ENCODE data around the gene RNU7-1.

DNA sequence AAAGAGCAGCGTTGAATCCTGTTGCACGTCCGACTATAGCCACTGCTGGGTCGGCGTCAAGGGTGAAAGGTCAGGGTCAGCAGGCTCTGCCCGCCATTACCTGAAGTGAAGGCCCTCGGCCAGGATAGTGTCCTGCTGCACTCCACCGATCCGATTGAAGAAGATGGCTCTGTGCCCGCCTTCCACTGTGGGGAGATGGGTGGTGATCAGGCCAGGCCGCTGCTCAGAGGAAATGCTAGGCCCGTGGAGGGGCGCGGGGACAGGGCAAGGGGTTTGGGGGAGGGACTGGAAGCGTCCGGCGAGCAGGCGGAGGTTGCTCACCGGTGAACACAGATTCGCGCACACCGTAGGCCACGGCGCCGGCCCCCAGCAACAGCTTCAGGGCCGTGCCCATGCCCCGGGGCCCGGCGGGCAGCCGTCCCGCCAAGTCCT, 26.5 kb downstream of the RNU7-1 start:
- TF ChIP-seq, protein P1, sequence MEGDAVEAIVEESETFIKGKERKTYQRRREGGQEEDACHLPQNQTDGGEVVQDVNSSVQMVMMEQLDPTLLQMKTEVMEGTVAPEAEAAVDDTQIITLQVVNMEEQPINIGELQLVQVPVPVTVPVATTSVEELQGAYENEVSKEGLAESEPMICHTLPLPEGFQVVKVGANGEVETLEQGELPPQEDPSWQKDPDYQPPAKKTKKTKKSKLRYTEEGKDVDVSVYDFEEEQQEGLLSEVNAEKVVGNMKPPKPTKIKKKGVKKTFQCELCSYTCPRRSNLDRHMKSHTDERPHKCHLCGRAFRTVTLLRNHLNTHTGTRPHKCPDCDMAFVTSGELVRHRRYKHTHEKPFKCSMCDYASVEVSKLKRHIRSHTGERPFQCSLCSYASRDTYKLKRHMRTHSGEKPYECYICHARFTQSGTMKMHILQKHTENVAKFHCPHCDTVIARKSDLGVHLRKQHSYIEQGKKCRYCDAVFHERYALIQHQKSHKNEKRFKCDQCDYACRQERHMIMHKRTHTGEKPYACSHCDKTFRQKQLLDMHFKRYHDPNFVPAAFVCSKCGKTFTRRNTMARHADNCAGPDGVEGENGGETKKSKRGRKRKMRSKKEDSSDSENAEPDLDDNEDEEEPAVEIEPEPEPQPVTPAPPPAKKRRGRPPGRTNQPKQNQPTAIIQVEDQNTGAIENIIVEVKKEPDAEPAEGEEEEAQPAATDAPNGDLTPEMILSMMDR (IDR thresholded peaks at IDR 0.05), result no peak
- TF ChIP-seq POLR2AphosphoS5 (IDR thresholded peaks at IDR 0.05) (no peak), EP300 (IDR thresholded peaks at IDR 0.05; ENCODE audit: low read depth) (no peak), POLR2A (IDR thresholded peaks at IDR 0.05) (no peak)

Measured in transverse colon (tissue), 4 donors.